Medulla oblongata (tissue), 1 donor: Measurements from ENCODE around the gene TUBA1A.
"Not testable (repeated sequence)": the region's sequence is repeated elsewhere in the genome, so short reads cannot be mapped to it uniquely, and the experiment has no call there.

Experiments
- DNase-seq: peaks from one replicate; pipeline ENCODE4 v3.0.0-alpha.2; 2015; ENCODE audit errors: extremely low spot score

Gene TUBA1A

DNA sequence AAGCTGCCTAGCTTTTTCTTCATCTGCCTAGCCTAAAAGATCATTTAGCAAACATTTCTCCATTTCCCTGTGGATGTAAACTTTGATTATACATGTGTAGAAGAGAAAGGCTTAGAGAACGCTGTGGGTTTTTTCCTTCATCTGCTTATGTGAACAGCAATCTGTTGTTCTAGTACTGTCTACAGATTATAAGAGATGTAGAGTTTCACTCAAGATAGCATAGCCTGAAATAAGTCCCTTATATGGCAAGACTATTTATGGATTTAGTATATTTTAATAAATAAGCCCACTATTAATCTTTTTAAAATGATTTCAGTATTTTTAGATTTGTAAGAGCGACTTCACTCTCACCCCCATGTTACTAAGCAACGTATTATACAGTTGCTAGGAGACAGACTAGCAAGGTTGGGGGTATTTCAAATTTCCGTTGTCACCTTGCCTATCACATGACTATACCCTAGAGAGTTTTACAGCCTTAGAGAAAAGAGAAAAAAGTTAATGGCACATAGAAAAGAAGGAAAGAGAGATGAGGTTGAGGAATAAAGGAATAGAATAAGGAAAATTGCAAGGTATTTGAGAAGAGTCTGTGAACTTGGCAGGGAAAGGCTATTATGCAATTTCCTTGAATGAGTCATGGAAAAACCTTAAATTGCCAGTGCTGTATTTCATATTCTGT lies 12.2 kb upstream of the TUBA1A start:
- peak; percentile 76 for DNase-seq

DNA sequence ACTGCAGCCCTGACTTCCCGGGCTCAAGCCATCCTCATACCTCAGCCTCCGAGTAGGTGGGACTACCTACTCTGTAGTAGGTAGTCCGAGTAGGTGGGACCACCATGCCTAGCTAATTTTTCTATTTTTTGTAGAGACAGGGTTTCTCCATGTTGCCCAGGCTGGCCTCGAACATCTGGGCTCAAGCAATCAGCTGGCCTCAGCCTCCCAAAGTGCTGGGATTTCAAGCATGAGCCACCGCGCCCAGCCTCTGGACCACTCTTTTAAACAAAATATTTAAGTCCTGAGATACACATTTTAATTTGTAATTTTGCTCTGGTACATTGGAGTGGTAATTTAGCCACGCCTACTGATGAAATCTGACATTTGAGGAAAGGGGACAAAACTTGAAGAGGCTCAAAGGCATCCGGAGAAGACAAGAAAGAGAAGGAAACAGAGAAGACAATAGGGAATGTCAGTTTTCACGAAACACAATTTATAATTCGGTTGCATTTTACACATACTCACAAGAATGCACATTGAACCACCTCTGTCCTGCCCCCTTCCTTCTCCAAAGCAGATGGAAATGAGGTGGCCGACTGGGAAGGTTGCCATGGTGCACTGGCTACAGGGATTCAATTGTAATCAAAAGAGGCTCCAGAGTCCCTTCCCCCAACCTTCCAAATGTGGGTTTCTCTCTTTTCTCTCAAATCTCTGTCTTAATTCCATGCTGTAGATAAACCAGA lies 9.7 kb upstream of the TUBA1A start:
- DNase-seq, result peak; percentile 89

DNA sequence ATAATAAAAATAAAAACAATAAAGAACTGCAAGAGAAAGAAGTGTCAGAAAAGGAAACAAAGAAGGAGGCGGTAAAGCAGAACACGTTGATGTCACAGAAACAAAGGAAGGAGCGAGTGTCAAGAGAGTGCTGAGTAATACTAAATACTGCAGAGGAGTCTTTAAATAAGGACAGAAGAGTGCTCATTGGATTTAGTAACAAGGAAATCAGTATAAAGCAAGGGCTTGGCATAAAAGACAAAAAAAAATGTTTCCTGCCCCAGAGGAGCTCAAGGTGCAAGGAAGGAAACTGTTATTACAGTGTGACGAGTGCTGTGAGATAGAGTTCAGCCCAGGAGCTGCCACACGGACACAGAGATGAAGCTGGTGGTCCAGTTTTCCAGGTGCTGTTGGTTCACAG lies 8.4 kb upstream of the TUBA1A start:
- DNase-seq, result peak; percentile 26

DNA sequence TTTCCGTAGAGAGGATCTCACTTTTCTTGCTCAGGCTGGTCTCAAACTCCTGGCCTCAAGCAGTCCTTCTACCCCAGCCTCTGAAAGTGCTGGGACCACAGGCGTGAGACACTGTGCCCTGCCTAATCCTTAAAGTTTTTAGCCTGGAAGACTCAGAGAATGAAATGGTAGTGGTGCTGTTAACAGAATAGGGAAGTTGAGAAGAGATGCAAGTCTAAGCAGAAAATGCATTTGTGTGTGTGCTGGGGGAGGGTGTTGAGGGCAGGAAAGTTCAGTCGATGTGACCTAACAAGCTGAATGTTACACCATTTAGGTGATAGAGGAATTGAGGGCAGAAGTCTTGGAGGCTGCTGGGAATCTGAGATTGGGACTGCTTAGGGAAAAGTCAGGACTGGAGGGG lies 6.9 kb upstream of the TUBA1A start:
- DNase-seq, result peak; percentile 60

DNA sequence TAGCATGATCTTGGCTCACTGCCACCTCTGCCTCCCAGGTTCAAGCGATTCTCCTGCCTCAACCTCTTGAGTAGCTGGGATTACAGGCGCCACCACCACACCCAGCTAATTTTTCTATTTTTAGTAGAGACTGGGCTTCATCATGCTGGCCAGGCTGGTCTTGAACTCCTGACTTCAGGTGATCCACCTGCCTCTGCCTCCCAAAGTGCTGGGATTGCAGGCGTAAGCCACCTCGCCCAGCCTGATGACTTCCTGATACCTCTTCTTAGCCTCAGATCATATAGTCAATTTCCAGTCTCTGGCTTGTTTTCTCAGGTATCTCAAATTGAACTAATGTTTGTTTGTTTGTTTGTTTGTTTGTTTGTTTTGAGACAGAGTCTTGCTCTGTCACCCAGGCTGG lies 4.9 kb upstream of the TUBA1A start:
- not testable (repeated sequence) for DNase-seq

DNA sequence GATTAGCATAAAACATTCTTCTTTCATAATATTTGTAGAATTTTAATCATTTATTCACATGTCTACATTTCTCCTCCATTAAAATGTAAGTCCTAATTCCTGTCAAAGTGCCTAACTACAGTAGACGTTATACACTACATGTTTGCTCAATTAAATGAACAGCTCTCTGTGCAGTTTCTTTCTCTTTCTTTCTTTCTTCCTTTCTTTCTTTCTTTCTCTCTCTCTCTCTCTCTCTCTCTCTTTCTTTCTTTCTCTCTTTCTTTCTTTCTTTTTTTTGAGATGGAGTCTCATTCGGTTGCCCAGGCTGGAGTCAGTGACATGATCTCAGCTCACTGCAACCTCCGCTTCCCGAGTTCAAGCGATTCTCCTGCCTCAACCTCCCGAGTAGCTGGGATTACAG lies 2.6 kb upstream of the TUBA1A start:
- DNase-seq, result not testable (repeated sequence)

DNA sequence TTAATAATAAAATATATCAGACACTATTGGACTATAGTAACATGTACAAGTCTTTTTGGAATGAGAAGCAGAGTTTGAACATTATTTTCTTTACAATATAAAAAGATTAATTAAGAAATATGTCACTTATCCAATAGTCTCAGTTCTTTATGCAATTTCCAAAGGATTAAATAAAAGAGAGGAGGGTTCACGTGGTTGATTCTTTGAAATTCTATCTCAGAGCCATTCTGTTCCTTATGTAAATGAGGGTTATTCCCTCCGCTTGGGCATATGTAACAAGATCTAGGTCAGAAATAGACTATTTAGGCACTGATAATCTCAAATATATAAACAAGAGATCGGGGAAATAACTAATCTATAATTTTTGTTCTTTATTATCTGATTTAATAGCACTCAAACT lies 2.1 kb upstream of the TUBA1A start:
- DNase-seq, result no peak

DNA sequence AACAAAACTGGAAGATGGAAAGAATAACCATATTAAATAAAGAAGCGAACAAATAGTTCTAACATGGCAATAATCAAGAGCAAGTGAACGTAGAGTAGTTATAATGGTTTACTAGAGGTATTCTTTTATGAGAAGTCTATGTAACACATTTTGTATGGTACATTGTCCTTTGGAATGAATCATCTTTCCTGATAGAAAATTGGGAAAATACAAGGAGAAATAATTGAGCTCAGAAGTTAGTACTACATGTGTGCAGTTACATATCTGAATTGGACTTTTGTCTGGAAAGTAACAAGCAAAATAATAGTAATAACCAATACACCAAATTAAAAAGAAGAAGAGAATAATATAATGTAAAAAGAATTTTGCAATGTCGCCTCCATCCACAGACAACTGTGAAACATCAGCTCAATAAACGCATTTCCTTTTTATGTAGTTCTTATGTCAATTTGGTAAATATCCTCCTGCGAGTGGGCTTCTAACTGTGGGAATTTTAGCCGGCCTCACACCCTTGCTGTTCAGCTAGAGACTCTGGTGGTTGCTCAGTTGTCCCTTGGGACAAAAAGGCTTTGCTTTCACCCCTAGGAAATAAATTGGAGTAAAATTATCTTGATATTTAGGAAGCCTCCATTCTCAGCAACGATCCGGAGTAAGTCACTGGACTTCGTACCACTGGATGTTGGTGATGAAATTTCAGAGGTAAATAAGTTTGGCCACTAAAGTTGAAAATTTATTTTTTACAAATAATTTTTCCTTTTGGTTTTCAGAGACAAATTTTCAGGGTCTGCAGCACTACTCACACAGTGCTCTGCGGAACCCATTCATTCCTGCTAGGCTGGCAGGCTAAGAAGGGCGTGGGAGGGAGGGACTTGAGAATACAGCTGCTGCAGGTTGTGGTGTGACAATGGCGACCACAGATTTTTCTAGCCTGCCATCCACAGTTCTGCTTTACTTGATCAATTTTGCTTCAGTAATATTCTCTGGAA lies 1.1 kb upstream of the TUBA1A start:
- peak; percentile 72 for DNase-seq

DNA sequence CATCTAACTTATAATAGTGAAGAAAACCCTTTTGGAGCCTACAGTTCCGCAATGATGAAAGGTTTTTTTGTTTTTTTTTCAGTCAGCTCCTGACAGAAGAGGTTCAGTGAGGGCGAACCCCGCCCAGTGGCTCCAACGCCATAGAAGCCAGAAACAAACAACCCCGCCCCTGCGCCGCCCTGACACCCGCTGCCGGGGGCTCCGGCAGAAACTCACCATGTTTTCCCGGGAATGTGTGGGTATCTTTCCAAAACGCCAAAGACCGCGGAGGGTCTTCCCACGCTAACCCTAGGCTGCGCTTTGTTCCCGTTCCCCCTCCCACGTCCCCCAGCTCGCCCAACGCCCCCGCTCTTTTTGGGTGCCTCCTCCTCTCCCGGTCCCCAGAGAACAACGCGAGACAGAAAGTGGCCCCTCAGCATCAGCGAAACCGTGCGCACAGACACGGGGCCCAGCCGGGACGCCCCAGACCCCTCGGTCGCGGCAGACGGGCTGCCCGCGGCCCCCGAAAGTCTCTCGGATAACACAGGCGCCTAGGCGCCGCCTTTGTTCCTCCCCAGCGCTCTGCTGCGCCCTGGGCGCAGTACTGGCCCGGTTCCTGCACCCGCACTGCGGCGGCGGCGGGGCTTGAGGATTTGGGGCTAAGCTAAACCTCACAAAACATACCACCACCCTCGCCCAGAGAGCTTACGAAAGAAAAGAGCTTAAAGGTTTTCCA lies 522 bp downstream of the TUBA1A start:
- no peak for DNase-seq

DNA sequence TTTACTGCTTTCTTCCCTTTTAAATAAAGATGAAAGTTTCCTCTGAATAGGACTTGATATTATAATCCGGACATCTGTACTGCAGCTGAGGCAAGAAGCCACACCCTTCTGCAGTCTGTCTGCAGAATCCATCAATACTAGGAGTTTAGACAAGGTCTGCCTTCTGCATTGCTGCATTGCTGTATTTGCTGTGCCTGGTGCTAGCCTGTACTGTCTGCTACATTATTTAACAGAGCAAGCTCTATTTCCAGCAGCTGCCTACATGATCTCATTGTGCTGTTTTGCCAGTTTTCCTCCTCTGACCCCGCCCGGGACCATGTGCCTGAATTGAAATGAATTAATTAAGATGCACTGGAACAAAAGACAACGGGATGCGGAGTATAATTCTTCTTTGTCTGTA lies 1.7 kb downstream of the TUBA1A start:
- DNase-seq, result peak; percentile 97

DNA sequence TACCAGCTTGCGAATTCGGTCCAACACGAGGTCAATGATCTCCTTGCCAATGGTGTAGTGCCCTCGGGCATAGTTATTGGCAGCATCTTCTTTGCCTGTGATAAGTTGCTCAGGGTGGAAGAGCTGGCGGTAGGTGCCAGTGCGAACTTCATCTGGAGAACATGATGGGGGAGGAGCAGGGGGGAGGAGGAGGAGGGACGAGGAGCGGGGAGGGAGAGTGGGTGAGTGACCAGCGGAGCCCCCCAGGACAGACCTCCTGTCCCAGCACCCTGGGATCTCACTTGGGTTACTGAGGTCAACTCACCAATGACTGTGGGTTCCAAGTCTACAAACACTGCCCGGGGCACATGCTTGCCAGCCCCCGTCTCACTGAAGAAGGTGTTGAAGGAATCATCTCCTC lies 2.6 kb downstream of the TUBA1A start:
- DNase-seq, result not testable (repeated sequence)

DNA sequence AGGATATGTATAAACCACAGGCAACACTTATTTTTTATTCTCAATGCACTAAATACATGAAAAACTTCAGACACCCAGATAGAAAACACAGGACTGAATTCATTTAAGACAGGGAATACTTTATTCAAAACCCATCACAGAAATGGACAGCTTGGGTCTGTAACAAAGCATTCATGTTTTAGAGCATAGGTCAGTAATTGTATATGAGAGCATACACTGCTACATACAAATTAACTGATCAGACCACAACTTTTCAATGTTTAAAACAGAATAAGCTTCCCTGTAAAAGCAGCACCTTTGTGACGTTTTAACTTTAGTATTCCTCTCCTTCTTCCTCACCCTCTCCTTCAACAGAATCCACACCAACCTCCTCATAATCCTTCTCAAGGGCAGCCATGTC lies 4.2 kb downstream of the TUBA1A start:
- not testable (repeated sequence) for DNase-seq

DNA sequence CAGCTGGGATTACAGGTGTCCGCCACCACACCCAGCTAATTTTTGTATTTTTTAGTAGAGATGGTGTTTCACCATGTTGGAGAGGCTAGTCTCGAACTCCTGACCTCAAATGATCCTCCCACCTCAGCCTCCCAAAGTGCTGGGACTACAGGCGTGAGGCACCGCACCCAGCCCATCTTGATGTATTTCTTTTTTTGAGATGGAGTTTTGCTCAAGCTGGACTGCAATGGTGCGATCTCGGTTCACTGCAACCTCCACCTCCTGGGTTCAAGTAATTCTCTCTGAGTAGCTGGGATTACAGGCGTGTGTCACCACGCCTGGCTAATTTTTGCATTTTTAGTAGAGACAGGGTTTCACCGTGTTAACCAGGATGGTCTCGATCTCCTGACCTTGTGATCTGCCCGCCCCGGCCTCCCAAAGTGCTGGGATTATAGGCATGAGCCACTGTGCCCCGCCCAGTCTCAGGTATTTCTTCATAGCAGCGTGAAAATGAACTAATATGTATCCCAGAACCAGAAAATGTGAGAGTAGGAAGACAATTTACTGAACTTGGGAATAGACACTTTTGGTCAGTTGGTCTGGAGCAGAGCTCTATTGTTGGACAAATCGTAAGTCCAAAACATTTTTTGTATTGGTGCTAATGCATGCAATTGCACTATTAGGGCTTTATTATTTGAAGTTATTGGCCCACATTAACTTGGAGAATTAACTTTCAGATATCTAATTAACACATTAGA lies 5.5 kb downstream of the TUBA1A start:
- DNase-seq, result not testable (repeated sequence)

DNA sequence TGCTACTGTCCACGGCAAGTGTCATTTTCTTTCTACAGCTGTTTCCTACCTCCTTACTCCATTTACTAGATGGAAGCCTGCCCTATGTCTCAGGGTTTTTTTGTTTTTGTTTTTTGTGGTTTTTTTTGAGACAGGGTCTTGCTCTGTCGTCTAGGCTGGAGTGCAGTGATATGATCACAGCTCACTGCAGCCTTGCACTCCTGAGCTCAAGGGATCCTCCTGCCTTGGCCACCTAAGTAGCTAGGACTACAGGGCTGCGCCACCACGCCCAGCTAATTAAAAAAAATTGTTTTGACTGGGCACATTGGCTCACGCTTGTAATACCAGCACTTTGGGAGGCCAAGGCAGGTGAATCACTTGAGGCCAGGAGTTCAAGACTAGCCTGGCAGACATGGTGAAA lies 14.7 kb downstream of the TUBA1A start:
- DNase-seq, result no peak

DNA sequence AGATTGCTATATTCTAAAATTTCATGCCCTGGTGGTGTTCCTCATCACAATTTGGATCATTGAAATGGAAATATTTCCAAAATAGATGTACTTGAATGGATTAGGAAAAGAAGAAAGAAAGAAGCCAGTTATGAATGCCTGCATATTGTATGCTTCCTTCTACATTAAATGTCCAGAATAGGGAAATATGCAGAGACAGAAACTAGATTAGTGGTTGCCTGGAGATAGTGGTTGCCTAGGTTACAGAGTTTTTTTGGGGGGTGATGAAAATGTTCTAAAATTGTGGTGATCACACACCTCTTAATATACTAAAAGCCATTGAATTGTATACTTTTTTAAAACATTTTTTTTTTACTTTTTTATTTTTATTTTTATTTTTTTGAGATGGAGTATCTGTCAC lies 18.0 kb downstream of the TUBA1A start:
- no peak for DNase-seq

DNA sequence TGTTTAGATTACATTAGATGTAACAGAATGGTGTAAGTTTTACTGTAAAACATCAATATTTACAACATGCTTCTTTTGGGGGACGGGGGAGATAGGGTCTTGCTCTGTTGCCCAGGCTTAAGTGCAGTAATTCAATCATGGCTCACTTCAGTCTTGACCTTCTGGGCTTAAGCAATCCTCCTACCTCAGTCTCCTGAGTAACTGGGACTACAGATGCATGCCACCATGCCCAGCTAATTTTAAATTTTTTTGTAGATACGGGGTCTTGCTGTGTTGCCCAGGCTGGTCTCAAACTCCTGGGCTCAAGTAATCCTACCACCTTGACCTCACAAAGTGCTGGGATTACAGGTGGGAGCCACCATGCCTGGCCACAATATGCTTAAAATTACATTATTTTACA lies 23.8 kb downstream of the TUBA1A start:
- DNase-seq, result no peak

DNA sequence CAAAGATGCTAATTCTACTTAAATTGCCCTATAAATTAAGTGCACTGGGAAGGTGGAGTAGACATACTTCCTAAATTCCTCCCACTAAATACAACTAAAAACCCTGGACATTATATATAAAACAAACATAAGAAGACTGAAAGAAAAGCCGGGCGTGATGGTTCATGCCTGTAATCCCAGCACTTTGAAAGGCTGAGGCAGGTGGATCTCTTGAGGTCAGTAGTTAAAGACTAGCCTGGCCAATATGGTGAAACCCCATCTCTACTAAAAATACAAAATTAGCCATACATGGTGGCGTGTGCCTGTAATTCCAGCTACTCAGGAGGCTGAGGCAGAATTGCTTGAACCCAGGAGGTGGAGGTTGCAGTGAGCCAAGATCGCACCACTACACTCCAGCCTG lies 27.0 kb downstream of the TUBA1A start:
- not testable (repeated sequence) for DNase-seq

DNA sequence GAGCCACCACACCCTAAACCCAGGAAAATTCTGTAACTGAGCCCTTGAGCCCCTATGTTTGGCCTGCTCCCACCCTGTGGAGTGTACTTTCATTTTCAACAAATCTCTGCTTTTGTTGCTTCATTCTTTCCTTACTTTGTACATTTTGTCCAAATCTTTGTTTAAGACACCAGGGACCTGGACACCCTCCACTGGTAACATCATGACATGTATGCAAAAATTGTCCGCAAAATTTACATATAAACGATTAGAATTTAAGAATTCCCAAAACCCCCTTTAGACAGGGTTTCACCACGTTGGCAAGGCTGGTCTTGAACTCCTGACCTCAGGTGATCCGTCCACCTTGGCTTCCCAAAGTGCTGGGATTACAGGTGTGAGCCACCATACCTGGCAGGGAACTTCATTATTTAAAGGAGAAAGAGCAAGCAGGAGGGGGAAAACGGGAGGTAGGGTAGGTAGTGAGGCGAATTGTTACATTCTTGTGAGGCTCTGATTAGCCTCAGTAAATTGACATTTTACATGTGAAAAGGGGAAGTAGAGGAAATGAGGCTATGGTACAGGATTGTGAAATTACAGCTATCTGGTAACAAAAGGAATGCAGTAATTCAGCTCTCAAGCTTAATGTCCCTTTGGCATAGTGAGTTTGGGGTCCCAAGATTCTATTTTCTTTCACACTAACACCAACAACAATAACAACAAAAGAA lies 27.6 kb downstream of the TUBA1A start:
- no peak for DNase-seq

DNA sequence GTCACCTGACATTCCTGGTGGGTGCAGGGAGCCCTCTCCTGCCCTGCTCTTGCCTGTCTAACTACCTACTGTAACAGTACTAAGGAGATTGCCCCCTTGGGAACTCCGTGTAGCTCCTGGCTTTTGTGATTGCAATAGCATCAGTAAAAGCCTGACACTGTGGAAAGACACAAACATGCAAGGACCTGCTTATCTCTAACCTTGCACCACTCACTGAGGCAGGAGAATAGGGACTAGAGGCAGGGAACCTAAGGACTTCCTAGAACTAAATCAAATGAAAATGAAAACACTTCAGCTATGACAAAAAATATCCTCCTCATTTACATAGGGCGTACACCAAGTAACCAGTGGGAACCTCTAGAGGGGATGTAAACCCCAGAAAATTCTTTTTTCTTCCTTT lies 28.5 kb downstream of the TUBA1A start:
- no peak for DNase-seq

DNA sequence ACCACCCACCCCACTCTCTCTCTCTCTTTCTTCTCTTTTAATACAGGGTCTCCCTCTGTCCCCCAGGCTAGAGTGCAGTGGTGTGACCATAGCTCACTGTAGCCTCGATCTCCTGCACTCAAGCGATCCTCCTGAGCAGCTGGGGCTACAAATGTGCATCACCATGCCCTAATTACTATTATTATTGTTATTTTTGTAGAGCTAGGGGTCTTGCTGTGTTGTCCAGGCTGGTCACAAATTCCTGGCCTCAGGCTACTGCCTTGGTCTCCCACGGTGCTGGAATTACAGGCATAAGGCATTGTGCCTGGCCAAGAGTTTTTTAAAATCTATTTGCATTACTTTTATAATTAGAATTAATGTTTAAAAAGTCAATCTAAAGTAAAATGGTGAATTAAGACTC lies 34.7 kb downstream of the TUBA1A start:
- DNase-seq, result no peak
